ENCODE measurements around the gene NRXN3. TPM values are rescaled to one million over a fixed set of nuclear protein-coding genes. Genes with fewer than 3 reads are reported as not detected.

Gene NRXN3
- total and polyA plus RNA-seq, 8 donors: 1.3 to 7.6 (median 1.5) TPM

- Histone ChIP-seq H3K4me3 (no peak overlapping the region), H3K27ac (no peak overlapping the region), H3K27me3 (no peaks in the 10 kb centered on the region), H3K36me3 (no peaks in the 10 kb centered on the region), H3K4me1 (no peaks in the 10 kb centered on the region), H3K9me3 (no peaks in the 10 kb centered on the region)
- no peak for DNase-seq
- TF ChIP-seq, protein P1, sequence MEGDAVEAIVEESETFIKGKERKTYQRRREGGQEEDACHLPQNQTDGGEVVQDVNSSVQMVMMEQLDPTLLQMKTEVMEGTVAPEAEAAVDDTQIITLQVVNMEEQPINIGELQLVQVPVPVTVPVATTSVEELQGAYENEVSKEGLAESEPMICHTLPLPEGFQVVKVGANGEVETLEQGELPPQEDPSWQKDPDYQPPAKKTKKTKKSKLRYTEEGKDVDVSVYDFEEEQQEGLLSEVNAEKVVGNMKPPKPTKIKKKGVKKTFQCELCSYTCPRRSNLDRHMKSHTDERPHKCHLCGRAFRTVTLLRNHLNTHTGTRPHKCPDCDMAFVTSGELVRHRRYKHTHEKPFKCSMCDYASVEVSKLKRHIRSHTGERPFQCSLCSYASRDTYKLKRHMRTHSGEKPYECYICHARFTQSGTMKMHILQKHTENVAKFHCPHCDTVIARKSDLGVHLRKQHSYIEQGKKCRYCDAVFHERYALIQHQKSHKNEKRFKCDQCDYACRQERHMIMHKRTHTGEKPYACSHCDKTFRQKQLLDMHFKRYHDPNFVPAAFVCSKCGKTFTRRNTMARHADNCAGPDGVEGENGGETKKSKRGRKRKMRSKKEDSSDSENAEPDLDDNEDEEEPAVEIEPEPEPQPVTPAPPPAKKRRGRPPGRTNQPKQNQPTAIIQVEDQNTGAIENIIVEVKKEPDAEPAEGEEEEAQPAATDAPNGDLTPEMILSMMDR (IDR thresholded peaks at IDR 0.05): no peak
- ATAC-seq: no peak
- intact Hi-C loops (cut with DNase I): no loop called here
Measured at GRCh38 chr14:79911744-79912143, 1741.6 kb downstream of the NRXN3 start.

DNA sequence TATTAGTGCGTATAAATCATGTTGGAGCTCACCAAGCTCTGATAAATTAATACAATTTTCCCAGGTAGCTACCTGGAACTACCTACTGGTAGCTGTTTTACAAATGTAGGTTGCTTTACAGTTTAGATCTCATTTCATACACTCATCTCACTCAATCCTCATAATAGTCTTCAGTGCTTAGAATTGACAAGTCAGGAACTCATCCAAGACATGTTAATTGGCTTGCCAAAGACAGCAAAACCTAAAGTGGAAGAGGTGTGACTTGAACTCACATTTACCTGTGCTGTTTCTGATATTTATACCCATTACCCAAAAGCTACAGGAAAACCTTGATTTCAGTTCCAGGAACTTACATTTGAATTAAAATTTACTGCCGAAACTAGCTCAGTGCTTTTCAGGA lies 1744.4 kb downstream of the NRXN3 start:
- TF ChIP-seq, protein P1 (IDR thresholded peaks at IDR 0.05): no peak
- Histone ChIP-seq H3K27me3 (no peaks in the 10 kb centered on the region), H3K36me3 (no peaks in the 10 kb centered on the region), H3K9me3 (no peaks in the 10 kb centered on the region), H3K4me3 (no peak overlapping the region), H3K4me1 (no peaks in the 10 kb centered on the region), H3K27ac (no peak overlapping the region)
- DNase-seq: no peak
- intact Hi-C loops (cut with DNase I): no loop called here
- ATAC-seq: no peak

DNA sequence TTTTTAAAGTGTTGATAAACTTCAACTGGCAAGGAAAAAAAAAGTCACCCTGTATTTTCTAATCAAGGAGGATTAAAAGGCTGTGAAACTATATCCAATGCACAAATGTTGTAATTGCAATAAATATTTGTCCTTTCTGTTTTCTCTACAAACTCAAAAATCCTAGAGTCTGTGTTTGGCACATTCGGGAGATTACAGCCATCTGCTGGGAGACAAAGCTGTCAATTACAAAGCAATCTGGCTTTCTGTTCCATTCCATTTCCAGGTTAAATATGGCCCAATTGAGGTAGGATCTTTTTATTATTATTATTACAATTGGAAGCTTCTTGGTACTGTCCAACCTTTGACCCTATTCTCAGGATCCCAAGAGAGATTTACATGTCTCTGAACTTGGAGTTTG lies 1745.2 kb downstream of the NRXN3 start:
- ATAC-seq (no peak), DNase-seq (no peak)
- Histone ChIP-seq H3K4me3 (no peak overlapping the region), H3K4me1 (no peaks in the 10 kb centered on the region), H3K27ac (no peak overlapping the region), H3K27me3 (no peaks in the 10 kb centered on the region), H3K9me3 (no peaks in the 10 kb centered on the region), H3K36me3 (no peaks in the 10 kb centered on the region)
- TF ChIP-seq, protein P1 (IDR thresholded peaks at IDR 0.05): no peak
- intact Hi-C loops (cut with DNase I): no loop called here

DNA sequence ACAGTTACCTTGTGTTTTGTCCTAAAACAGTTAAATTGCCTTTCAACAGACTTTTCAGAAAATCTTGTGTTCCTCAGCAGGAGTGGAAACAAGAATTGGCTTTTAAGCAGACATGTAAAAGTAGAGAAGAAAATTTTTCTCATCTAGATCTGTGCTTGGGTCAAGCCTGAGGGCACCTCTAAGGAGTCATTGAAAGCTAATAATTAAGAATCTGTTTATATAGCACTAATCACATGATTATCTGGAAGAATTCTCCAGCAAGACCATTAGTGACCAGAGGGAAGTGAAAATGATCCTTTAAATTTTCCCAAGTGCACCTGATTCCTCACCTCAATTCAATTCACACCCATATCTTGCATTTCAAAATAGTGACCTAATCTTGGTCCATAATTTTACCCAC lies 1746.1 kb downstream of the NRXN3 start:
- no peak overlapping the region for H3K4me3 ChIP-seq
- no peaks in the 10 kb centered on the region for H3K36me3 ChIP-seq
- DNase-seq (no peak), ATAC-seq (peak; percentile 71)
- TF ChIP-seq, protein P1 (IDR thresholded peaks at IDR 0.05): no peak
- H3K9me3 ChIP-seq: no peaks in the 10 kb centered on the region
- no peaks in the 10 kb centered on the region for H3K4me1 ChIP-seq
- intact Hi-C loops (cut with DNase I): no loop called here
- H3K27me3 ChIP-seq: no peaks in the 10 kb centered on the region
- H3K27ac ChIP-seq: no peak overlapping the region

DNA sequence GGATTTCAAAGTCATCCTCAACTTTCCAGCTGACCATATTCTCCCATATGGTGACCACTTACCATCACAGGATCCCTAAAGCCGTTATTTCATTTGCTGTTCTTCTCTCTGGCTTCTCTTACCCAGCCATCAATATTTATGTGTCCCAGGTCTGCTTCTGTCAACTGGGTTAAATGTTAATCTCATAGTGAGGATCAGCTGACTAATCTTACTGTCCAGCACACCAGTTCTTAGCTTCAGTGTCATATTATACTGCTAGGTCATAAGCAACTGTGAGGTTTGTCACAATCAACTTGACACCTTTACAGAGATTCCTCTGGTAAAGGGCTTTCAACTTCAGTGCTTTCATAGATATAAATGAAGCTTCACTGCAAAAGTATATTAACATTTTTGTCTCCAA lies 1746.7 kb downstream of the NRXN3 start:
- intact Hi-C loops (cut with DNase I): no loop called here
- peak; percentile 12 for ATAC-seq
- TF ChIP-seq, protein P1 (IDR thresholded peaks at IDR 0.05): no peak
- DNase-seq: no peak
- Histone ChIP-seq H3K4me1 (no peaks in the 10 kb centered on the region), H3K27me3 (no peaks in the 10 kb centered on the region), H3K27ac (no peak overlapping the region), H3K36me3 (no peaks in the 10 kb centered on the region), H3K9me3 (no peaks in the 10 kb centered on the region), H3K4me3 (no peak overlapping the region)

Measured in left lung (tissue), 10 donors.